GM23338 (cell line): ENCODE measurements around the gene MIB2. TPM values are rescaled to one million over a fixed set of nuclear protein-coding genes. Genes with fewer than 3 reads are reported as not detected.

Experiments
- ATAC-seq: fragments of 200-7000 bp; cut with Tn5 transposase; 3 replicates; pipeline ENCODE4 v1.9.1; 2020
- DNase-seq: peaks from one replicate; pipeline ENCODE4 v3.0.0-alpha.2; 2015; ENCODE audit warnings: low spot score
- H2AFZ ChIP-seq: fragments of 200-600 bp; sonication (generic); 2 replicates; pipeline ENCODE4 v1.8.0; 2016; ENCODE audit warnings: antibody characterized with exemption, mild to moderate bottlenecking, moderate library complexity
- H3F3A ChIP-seq: fragments of 200-600 bp; sonication (generic); replicated peaks from 2 replicates; pipeline ENCODE4 v1.8.0; 2017; ENCODE audit warnings: antibody characterized with exemption, mixed run types, low read depth
- H3K27ac ChIP-seq: fragments of 200-600 bp; sonication (generic); 2 replicates; pipeline ENCODE4 v1.6.1; 2016; ENCODE audit warnings: low read depth
- H3K27me3 ChIP-seq: fragments of 200-600 bp; sonication (generic); 2 replicates; pipeline ENCODE4 v1.8.0; 2016; ENCODE audit warnings: mild to moderate bottlenecking, mixed run types, moderate library complexity; ENCODE audit not compliant: insufficient read depth
- H3K36me3 ChIP-seq: fragments of 200-600 bp; sonication (generic); 2 replicates; pipeline ENCODE4 v1.8.0; 2016; ENCODE audit warnings: mild to moderate bottlenecking; ENCODE audit not compliant: insufficient read depth
- H3K4me1 ChIP-seq: fragments of 200-600 bp; sonication (generic); 2 replicates; pipeline ENCODE4 v1.8.0; 2016; ENCODE audit warnings: mild to moderate bottlenecking, moderate library complexity; ENCODE audit not compliant: insufficient read depth
- H3K4me2 ChIP-seq: fragments of 200-600 bp; sonication (generic); 2 replicates; pipeline ENCODE4 v1.7.1; 2017; ENCODE audit warnings: mixed run types
- H3K4me3 ChIP-seq: fragments of 200-600 bp; sonication (generic); 2 replicates; pipeline ENCODE4 v1.6.1; 2016; ENCODE audit warnings: mixed run types
- H3K79me2 ChIP-seq: fragments of 200-600 bp; sonication (generic); replicated peaks from 2 replicates; pipeline ENCODE4 v1.8.0; 2017; ENCODE audit warnings: mild to moderate bottlenecking; ENCODE audit not compliant: insufficient read depth
- H3K9me2 ChIP-seq: fragments of 200-600 bp; sonication (generic); 2 replicates; pipeline ENCODE4 v1.8.0; 2017; ENCODE audit not compliant: insufficient read depth
- H4K20me1 ChIP-seq: fragments of 200-600 bp; sonication (generic); replicated peaks from 2 replicates; pipeline ENCODE4 v1.8.0; 2017; ENCODE audit warnings: mild to moderate bottlenecking; ENCODE audit not compliant: insufficient read depth
- H3K27ac Mint-ChIP-seq: 2 replicates; pipeline ENCODE4 v1.8.0; 2020; ENCODE audit warnings: inconsistent platforms, mild to moderate bottlenecking, moderate library complexity, mixed read lengths
- H3K27me3 Mint-ChIP-seq: 3 replicates; pipeline ENCODE4 v1.8.0; 2022; ENCODE audit warnings: low read depth, mild to moderate bottlenecking, moderate library complexity, mixed read lengths, inconsistent platforms; ENCODE audit not compliant: insufficient read depth, poor library complexity
- H3K36me3 Mint-ChIP-seq: 3 replicates; pipeline ENCODE4 v1.8.0; 2021; ENCODE audit warnings: low read depth, mild to moderate bottlenecking, inconsistent platforms, moderate library complexity, mixed read lengths
- H3K4me1 Mint-ChIP-seq: 3 replicates; pipeline ENCODE4 v1.8.0; 2020; ENCODE audit warnings: mild to moderate bottlenecking, inconsistent platforms, mixed read lengths
- H3K4me3 Mint-ChIP-seq: 3 replicates; pipeline ENCODE4 v1.8.0; 2021; ENCODE audit warnings: moderate library complexity, mild to moderate bottlenecking, inconsistent platforms, mixed read lengths
- H3K9me3 Mint-ChIP-seq: 3 replicates; pipeline ENCODE4 v1.8.0; 2020; ENCODE audit warnings: moderate library complexity, mild to moderate bottlenecking, inconsistent platforms, mixed read lengths
- CREB1 ChIP-seq: fragments of 250-450 bp; sonication (Bioruptor Pico); IDR thresholded peaks from 2 replicates; pipeline ENCODE4 v1.5.0; 2020; ENCODE audit warnings: low read depth, mild to moderate bottlenecking, moderate library complexity
- ETS1 ChIP-seq: IDR thresholded peaks from 2 replicates; pipeline ENCODE4 v1.6.1; 2016; ENCODE audit warnings: antibody characterized with exemption
- EZH2 ChIP-seq: fragments of 200-600 bp; sonication (generic); IDR thresholded peaks from one replicate; pipeline ENCODE4 v1.8.0; 2017; ENCODE audit warnings: antibody characterized with exemption, mild to moderate bottlenecking, low read depth; ENCODE audit not compliant: unreplicated experiment
- EZH2phosphoT487 ChIP-seq: fragments of 200-600 bp; sonication (generic); IDR thresholded peaks from one replicate; pipeline ENCODE4 v1.8.1; 2018; ENCODE audit warnings: antibody characterized with exemption; ENCODE audit not compliant: unreplicated experiment
- JUNB ChIP-seq: IDR thresholded peaks from one replicate; pipeline ENCODE4 v1.6.1; 2016; ENCODE audit warnings: antibody characterized with exemption; ENCODE audit not compliant: unreplicated experiment
- NANOG ChIP-seq: IDR thresholded peaks from 2 replicates; pipeline ENCODE4 v1.6.1; 2016; ENCODE audit warnings: antibody characterized with exemption, borderline replicate concordance
- POLR2AphosphoS5 ChIP-seq: IDR thresholded peaks from 2 replicates; pipeline ENCODE4 v1.6.1; 2016; ENCODE audit warnings: antibody characterized with exemption, low read depth
- STAT1 ChIP-seq: IDR thresholded peaks from one replicate; pipeline ENCODE4 v1.6.1; 2016; ENCODE audit warnings: antibody characterized with exemption; ENCODE audit not compliant: unreplicated experiment
- ZNF114 ChIP-seq: fragments of 250-450 bp; sonication (Bioruptor Pico); IDR thresholded peaks from 2 replicates; pipeline ENCODE4 v1.5.0; 2020; ENCODE audit warnings: mild to moderate bottlenecking, moderate library complexity
- ZNF331 ChIP-seq: fragments of 250-450 bp; sonication (Bioruptor Pico); IDR thresholded peaks from 2 replicates; pipeline ENCODE4 v1.5.0; 2020; ENCODE audit warnings: low read depth, mild to moderate bottlenecking, moderate library complexity
- polyA plus RNA-seq: library from polyadenylated mRNA; unstranded; fragments of >200 nt; fragmentation: Nextera tagmentation; extraction: Ambion mirVana; gene quantifications from 2 replicates; pipeline ENCODE4 v1.2.1, GENCODE V29; 2016
- total RNA-seq: library from RNA; depleted of rRNA; stranded (reverse); fragments of >200 nt; shearing (Covaris generic); gene quantifications from 2 replicates; pipeline ENCODE4 v1.2.3, GENCODE V29; 2014
- TF ChIP-seq, protein P1 (sequence below), 2 experiments: fragments of 200-600 bp in 1 of 2; sonication (generic) in 1 of 2; conservative IDR thresholded peaks; 2 replicates each; pipeline versions ENCODE4 v1.5.1 to v1.6.1; 2016 to 2017; ENCODE audit warnings: antibody characterized with exemption in 2 of 2, low read depth in 2 of 2, mild to moderate bottlenecking in 2 of 2, moderate library complexity in 1 of 2
- TF ChIP-seq, protein P2 (sequence below): IDR thresholded peaks from one replicate; pipeline ENCODE4 v1.6.1; 2018; ENCODE audit warnings: antibody characterized with exemption; ENCODE audit not compliant: unreplicated experiment
- TF ChIP-seq, protein P3 (sequence below): fragments of 250-450 bp; sonication (Bioruptor Pico); IDR thresholded peaks from 2 replicates; pipeline ENCODE4 v1.5.0; 2020; ENCODE audit warnings: mild to moderate bottlenecking, moderate library complexity

Gene MIB2
- total and polyA plus RNA-seq, 2 experiments from 2014 or later: 82.6 to 104 TPM

- H3K27ac ChIP-seq: no peak overlapping the region
- peaks cover 5% of the 10 kb centered on the region for H3K36me3 Mint-ChIP-seq
- peaks cover 3% of the 10 kb centered on the region for H3K4me1 Mint-ChIP-seq
- no peaks in the 10 kb centered on the region; the same call in 1 of the 2 replicates for H4K20me1 ChIP-seq
- peaks cover 8% of the 10 kb centered on the region for H3K79me2 ChIP-seq
- DNase-seq: no peak
- peaks cover 4% of the 10 kb centered on the region; the same call in 1 of the 3 replicates for H3K9me3 Mint-ChIP-seq
- no peaks in the 10 kb centered on the region for H3K9me2 ChIP-seq
- H3K4me1 ChIP-seq: no peaks in the 10 kb centered on the region
- H3K4me3 ChIP-seq: no peak overlapping the region
- no peaks in the 10 kb centered on the region for H3K27me3 ChIP-seq
- TF ChIP-seq ETS1: no peak
- no peak for TF ChIP-seq EZH2
- TF ChIP-seq, protein P1, sequence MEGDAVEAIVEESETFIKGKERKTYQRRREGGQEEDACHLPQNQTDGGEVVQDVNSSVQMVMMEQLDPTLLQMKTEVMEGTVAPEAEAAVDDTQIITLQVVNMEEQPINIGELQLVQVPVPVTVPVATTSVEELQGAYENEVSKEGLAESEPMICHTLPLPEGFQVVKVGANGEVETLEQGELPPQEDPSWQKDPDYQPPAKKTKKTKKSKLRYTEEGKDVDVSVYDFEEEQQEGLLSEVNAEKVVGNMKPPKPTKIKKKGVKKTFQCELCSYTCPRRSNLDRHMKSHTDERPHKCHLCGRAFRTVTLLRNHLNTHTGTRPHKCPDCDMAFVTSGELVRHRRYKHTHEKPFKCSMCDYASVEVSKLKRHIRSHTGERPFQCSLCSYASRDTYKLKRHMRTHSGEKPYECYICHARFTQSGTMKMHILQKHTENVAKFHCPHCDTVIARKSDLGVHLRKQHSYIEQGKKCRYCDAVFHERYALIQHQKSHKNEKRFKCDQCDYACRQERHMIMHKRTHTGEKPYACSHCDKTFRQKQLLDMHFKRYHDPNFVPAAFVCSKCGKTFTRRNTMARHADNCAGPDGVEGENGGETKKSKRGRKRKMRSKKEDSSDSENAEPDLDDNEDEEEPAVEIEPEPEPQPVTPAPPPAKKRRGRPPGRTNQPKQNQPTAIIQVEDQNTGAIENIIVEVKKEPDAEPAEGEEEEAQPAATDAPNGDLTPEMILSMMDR (conservative IDR thresholded peaks at IDR 0.05; ENCODE audit: low read depth in 2 of 2): no peak
- TF ChIP-seq POLR2AphosphoS5: no peak
- no peak for TF ChIP-seq ZNF114 (CRISPR knock-in tag)
- no peak for TF ChIP-seq ZNF331 (CRISPR knock-in tag)
- no peak for TF ChIP-seq EZH2phosphoT487
- TF ChIP-seq JUNB: no peak
- TF ChIP-seq NANOG: no peak
- TF ChIP-seq, protein P2, sequence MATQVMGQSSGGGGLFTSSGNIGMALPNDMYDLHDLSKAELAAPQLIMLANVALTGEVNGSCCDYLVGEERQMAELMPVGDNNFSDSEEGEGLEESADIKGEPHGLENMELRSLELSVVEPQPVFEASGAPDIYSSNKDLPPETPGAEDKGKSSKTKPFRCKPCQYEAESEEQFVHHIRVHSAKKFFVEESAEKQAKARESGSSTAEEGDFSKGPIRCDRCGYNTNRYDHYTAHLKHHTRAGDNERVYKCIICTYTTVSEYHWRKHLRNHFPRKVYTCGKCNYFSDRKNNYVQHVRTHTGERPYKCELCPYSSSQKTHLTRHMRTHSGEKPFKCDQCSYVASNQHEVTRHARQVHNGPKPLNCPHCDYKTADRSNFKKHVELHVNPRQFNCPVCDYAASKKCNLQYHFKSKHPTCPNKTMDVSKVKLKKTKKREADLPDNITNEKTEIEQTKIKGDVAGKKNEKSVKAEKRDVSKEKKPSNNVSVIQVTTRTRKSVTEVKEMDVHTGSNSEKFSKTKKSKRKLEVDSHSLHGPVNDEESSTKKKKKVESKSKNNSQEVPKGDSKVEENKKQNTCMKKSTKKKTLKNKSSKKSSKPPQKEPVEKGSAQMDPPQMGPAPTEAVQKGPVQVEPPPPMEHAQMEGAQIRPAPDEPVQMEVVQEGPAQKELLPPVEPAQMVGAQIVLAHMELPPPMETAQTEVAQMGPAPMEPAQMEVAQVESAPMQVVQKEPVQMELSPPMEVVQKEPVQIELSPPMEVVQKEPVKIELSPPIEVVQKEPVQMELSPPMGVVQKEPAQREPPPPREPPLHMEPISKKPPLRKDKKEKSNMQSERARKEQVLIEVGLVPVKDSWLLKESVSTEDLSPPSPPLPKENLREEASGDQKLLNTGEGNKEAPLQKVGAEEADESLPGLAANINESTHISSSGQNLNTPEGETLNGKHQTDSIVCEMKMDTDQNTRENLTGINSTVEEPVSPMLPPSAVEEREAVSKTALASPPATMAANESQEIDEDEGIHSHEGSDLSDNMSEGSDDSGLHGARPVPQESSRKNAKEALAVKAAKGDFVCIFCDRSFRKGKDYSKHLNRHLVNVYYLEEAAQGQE: no peak
- no peak for TF ChIP-seq CREB1 (CRISPR knock-in tag)
- TF ChIP-seq STAT1: no peak
- TF ChIP-seq, protein P3, sequence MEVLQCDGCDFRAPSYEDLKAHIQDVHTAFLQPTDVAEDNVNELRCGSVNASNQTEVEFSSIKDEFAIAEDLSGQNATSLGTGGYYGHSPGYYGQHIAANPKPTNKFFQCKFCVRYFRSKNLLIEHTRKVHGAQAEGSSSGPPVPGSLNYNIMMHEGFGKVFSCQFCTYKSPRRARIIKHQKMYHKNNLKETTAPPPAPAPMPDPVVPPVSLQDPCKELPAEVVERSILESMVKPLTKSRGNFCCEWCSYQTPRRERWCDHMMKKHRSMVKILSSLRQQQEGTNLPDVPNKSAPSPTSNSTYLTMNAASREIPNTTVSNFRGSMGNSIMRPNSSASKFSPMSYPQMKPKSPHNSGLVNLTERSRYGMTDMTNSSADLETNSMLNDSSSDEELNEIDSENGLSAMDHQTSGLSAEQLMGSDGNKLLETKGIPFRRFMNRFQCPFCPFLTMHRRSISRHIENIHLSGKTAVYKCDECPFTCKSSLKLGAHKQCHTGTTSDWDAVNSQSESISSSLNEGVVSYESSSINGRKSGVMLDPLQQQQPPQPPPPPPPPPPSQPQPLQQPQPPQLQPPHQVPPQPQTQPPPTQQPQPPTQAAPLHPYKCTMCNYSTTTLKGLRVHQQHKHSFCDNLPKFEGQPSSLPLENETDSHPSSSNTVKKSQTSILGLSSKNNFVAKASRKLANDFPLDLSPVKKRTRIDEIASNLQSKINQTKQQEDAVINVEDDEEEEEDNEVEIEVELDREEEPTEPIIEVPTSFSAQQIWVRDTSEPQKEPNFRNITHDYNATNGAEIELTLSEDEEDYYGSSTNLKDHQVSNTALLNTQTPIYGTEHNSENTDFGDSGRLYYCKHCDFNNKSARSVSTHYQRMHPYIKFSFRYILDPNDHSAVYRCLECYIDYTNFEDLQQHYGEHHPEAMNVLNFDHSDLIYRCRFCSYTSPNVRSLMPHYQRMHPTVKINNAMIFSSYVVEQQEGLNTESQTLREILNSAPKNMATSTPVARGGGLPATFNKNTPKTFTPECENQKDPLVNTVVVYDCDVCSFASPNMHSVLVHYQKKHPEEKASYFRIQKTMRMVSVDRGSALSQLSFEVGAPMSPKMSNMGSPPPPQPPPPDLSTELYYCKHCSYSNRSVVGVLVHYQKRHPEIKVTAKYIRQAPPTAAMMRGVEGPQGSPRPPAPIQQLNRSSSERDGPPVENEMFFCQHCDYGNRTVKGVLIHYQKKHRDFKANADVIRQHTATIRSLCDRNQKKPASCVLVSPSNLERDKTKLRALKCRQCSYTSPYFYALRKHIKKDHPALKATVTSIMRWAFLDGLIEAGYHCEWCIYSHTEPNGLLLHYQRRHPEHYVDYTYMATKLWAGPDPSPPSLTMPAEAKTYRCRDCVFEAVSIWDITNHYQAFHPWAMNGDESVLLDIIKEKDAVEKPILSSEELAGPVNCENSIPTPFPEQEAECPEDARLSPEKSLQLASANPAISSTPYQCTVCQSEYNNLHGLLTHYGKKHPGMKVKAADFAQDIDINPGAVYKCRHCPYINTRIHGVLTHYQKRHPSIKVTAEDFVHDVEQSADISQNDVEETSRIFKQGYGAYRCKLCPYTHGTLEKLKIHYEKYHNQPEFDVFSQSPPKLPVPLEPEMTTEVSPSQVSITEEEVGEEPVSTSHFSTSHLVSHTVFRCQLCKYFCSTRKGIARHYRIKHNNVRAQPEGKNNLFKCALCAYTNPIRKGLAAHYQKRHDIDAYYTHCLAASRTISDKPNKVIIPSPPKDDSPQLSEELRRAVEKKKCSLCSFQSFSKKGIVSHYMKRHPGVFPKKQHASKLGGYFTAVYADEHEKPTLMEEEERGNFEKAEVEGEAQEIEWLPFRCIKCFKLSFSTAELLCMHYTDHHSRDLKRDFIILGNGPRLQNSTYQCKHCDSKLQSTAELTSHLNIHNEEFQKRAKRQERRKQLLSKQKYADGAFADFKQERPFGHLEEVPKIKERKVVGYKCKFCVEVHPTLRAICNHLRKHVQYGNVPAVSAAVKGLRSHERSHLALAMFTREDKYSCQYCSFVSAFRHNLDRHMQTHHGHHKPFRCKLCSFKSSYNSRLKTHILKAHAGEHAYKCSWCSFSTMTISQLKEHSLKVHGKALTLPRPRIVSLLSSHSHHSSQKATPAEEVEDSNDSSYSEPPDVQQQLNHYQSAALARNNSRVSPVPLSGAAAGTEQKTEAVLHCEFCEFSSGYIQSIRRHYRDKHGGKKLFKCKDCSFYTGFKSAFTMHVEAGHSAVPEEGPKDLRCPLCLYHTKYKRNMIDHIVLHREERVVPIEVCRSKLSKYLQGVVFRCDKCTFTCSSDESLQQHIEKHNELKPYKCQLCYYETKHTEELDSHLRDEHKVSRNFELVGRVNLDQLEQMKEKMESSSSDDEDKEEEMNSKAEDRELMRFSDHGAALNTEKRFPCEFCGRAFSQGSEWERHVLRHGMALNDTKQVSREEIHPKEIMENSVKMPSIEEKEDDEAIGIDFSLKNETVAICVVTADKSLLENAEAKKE (CRISPR knock-in tag): no peak
- H3K4me2 ChIP-seq: no peak overlapping the region
- H3K4me3 Mint-ChIP-seq: no peak overlapping the region
- no peak for ATAC-seq
- H3K36me3 ChIP-seq: no peaks in the 10 kb centered on the region
- peaks cover 4% of the 10 kb centered on the region; the same call in 1 of the 2 replicates for H3F3A ChIP-seq
- peaks cover 15% of the 10 kb centered on the region for H3K27me3 Mint-ChIP-seq
- peak overlapping the region; percentile 95 for H2AFZ ChIP-seq
- H3K27ac Mint-ChIP-seq: no peak overlapping the region
These were observed 36.8 kb upstream of the MIB2 start for GRCh38 chr1:1578371-1578940.
